Activated CD8-positive, alpha-beta memory T cell treated with anti-CD3 and anti-CD28 coated beads, Interleukin-2, amount 50 U/mL, for 24 hours (primary cell): ENCODE data around the gene EPHA3.

Source experiments
- DNase-seq: peaks from one replicate; pipeline ENCODE4 v3.0.0-alpha.2; 2020; ENCODE audit errors: extremely low read depth

EPHA3 gene

GRCh38 chr3:89145995-89146394 is 38.6 kb downstream of the EPHA3 start:
- no peak for DNase-seq

GRCh38 chr3:89154416-89154815 is 47.0 kb downstream of the EPHA3 start:
- no peak for DNase-seq

GRCh38 chr3:89155811-89156210 is 48.4 kb downstream of the EPHA3 start:
- DNase-seq: no peak

- no peak for DNase-seq
Measured at GRCh38 chr3:89157575-89157974, 50.2 kb downstream of the EPHA3 start.

GRCh38 chr3:89159605-89160004 is 52.2 kb downstream of the EPHA3 start:
- DNase-seq: no peak

GRCh38 chr3:89164774-89165173 is 57.4 kb downstream of the EPHA3 start:
- DNase-seq: no peak

GRCh38 chr3:89165636-89166263 is 58.3 kb downstream of the EPHA3 start:
- DNase-seq: no peak

- DNase-seq: no peak
Measured at GRCh38 chr3:89171687-89172545, 64.5 kb downstream of the EPHA3 start.

- DNase-seq: no peak
Measured at GRCh38 chr3:89173546-89173945, 66.1 kb downstream of the EPHA3 start.

GRCh38 chr3:89179355-89180001 is 72.1 kb downstream of the EPHA3 start:
- no peak for DNase-seq

- DNase-seq: no peak
Measured at GRCh38 chr3:89180334-89180733, 72.9 kb downstream of the EPHA3 start.

GRCh38 chr3:89182056-89182455 is 74.6 kb downstream of the EPHA3 start:
- DNase-seq: no peak

GRCh38 chr3:89184151-89184995 is 77.0 kb downstream of the EPHA3 start:
- DNase-seq: no peak

GRCh38 chr3:89186456-89186855 is 79.0 kb downstream of the EPHA3 start:
- DNase-seq: no peak

GRCh38 chr3:89198591-89198990 is 91.2 kb downstream of the EPHA3 start:
- no peak for DNase-seq

GRCh38 chr3:89212619-89213018 is 105.2 kb downstream of the EPHA3 start:
- DNase-seq: no peak

GRCh38 chr3:89216016-89216739 is 108.8 kb downstream of the EPHA3 start:
- DNase-seq: no peak

- DNase-seq: no peak
Measured at GRCh38 chr3:89217148-89217685, 109.8 kb downstream of the EPHA3 start.

GRCh38 chr3:89221924-89222323 is 114.5 kb downstream of the EPHA3 start:
- no peak for DNase-seq

GRCh38 chr3:89223188-89223587 is 115.8 kb downstream of the EPHA3 start:
- no peak for DNase-seq

GRCh38 chr3:89227218-89227617 is 119.8 kb downstream of the EPHA3 start:
- no peak for DNase-seq
